Esophagus muscularis mucosa (tissue), 4 donors: Measurements from ENCODE around the gene TMEM259. TPM values are rescaled to one million over a fixed set of nuclear protein-coding genes. Genes with fewer than 3 reads are reported as not detected.

Experiments used
- DNase-seq: peaks from one replicate; pipeline ENCODE4 v3.0.0-alpha.2; 2017; ENCODE audit errors: extremely low spot score
- H3K27ac ChIP-seq, 4 donors: fragments of 200-600 bp; sonication (generic); replicated peaks in 1 of 4; 1 replicate in 3 of 4; 2 replicates in 1 of 4; pipeline ENCODE4 v1.5.1; 2016 to 2019; ENCODE audit warnings: mild to moderate bottlenecking in 1 of 4
- H3K27me3 ChIP-seq, 4 donors: fragments of 200-600 bp; sonication (generic); one replicate each; pipeline versions ENCODE4 v1.5.1 to v1.6.0; 2016 to 2019
- H3K36me3 ChIP-seq, 4 donors: fragments of 200-600 bp; sonication (generic); one replicate each; pipeline ENCODE4 v1.5.1; 2016 to 2019
- H3K4me1 ChIP-seq, 4 donors: fragments of 200-600 bp; sonication (generic); one replicate each; pipeline ENCODE4 v1.5.1; 2016 to 2019
- H3K4me3 ChIP-seq, 4 donors: fragments of 200-600 bp; sonication (generic); 1 replicate in 2 of 4; 2 replicates in 2 of 4; pipeline ENCODE4 v1.5.1; 2016 to 2019; ENCODE audit warnings: mild to moderate bottlenecking in 4 of 4, moderate library complexity in 1 of 4
- H3K9me3 ChIP-seq, 4 donors: fragments of 200-600 bp; sonication (generic); 1 replicate in 3 of 4; 2 replicates in 1 of 4; pipeline ENCODE4 v1.5.1; 2016 to 2019
- CTCF ChIP-seq, 3 experiments: fragments of 200-600 bp in 2 of 3; fragments of 450-650 bp in 1 of 3; sonication (generic) in 2 of 3; IDR thresholded peaks; one replicate each; pipeline ENCODE4 v1.5.1; 2017 to 2019; ENCODE audit warnings: antibody characterized with exemption in 3 of 3, mild to moderate bottlenecking in 2 of 3, moderate library complexity in 1 of 3
- EP300 ChIP-seq: sonication (generic); formaldehyde crosslinking; IDR thresholded peaks from one replicate; pipeline ENCODE4 v1.6.1; 2017; ENCODE audit warnings: antibody characterized with exemption
- POLR2A ChIP-seq: fragments of 450-650 bp; IDR thresholded peaks from one replicate; pipeline ENCODE4 v1.6.1; 2017; ENCODE audit warnings: antibody characterized with exemption, moderate library complexity, mild to moderate bottlenecking, low read depth
- POLR2AphosphoS5 ChIP-seq, 2 donors: sonication (generic); formaldehyde crosslinking; IDR thresholded peaks; one replicate each; pipeline ENCODE4 v1.6.1; 2017; ENCODE audit warnings: antibody characterized with exemption in 2 of 2
- WGBS: methylation state at CpG from one replicate; pipeline ENCODE4 v1.1.5; 2018; 5-methylcytosine and 5-hydroxymethylcytosine counted together
- intact Hi-C: fragments of 100-400 bp; cut with DNase I; formaldehyde crosslinking; loops from one replicate; pipeline ENCODE4 v1.15.1; 2023
- total RNA-seq, 4 donors: library from RNA; depleted of rRNA; stranded (reverse); fragments of >200 nt; gene quantifications; one replicate each; pipeline versions ENCODE4 v1.1.0 to v1.2.1, GENCODE V29; 2016

The TMEM259 gene
- total RNA-seq, 4 donors from 2014 or later = 129 to 187 (median 160) TPM

GRCh38 chr19:1061987-1062386, 41.1 kb upstream of the TMEM259 start:
- no peak overlapping the region for H3K4me3 ChIP-seq
- H3K4me1 ChIP-seq = peaks cover 13 to 33% (median 26%) of the 10 kb centered on the region in 4 donors
- TF ChIP-seq POLR2A (no peak), EP300 (no peak), POLR2AphosphoS5 (IDR thresholded peaks at IDR 0.05) (no peak), CTCF (IDR thresholded peaks at IDR 0.05) (no peak)
- peaks cover 3 to 29% (median 26%) of the 10 kb centered on the region in 4 donors for H3K9me3 ChIP-seq
- intact Hi-C loops = no loop called here
- H3K27ac ChIP-seq = no peak overlapping the region
- peaks cover 0 to 13% (median 2%) of the 10 kb centered on the region in 4 donors for H3K36me3 ChIP-seq
- no peak for DNase-seq
- WGBS = 92% methylated on average over 6 of the region's 20 CpGs
- peaks cover 3 to 29% (median 15%) of the 10 kb centered on the region in 4 donors for H3K27me3 ChIP-seq

- intact Hi-C loops = no loop called here
- H3K36me3 ChIP-seq = peaks cover 0 to 26% (median 5%) of the 10 kb centered on the region in 4 donors
- H3K27ac ChIP-seq = no peak overlapping the region
- peaks cover 8 to 20% (median 15%) of the 10 kb centered on the region in 4 donors for H3K4me1 ChIP-seq
- TF ChIP-seq POLR2AphosphoS5 (IDR thresholded peaks at IDR 0.05) (no peak), POLR2A (no peak), EP300 (no peak), CTCF (IDR thresholded peaks at IDR 0.05) (no peak)
- peaks cover 4 to 42% (median 38%) of the 10 kb centered on the region in 4 donors for H3K9me3 ChIP-seq
- no peak for DNase-seq
- WGBS = 90% methylated on average over 5 of the region's 5 CpGs
- no peak overlapping the region for H3K4me3 ChIP-seq
- peaks cover 0 to 16% (median 4%) of the 10 kb centered on the region in 4 donors for H3K27me3 ChIP-seq
These were observed 39.8 kb upstream of the TMEM259 start for GRCh38 chr19:1060689-1061088.

GRCh38 chr19:1058112-1058511, 37.2 kb upstream of the TMEM259 start:
- no peak for DNase-seq
- no peak overlapping the region for H3K27ac ChIP-seq
- no peak overlapping the region for H3K4me3 ChIP-seq
- H3K27me3 ChIP-seq = no peaks in the 10 kb centered on the region
- H3K9me3 ChIP-seq = peaks cover 4 to 44% (median 40%) of the 10 kb centered on the region in 4 donors
- 94% methylated on average over 4 of the region's 5 CpGs for WGBS
- intact Hi-C loops = no loop called here
- TF ChIP-seq POLR2A (no peak), POLR2AphosphoS5 (IDR thresholded peaks at IDR 0.05) (no peak), EP300 (no peak), CTCF (IDR thresholded peaks at IDR 0.05) (no peak)
- no peaks in the 10 kb centered on the region for H3K4me1 ChIP-seq
- peaks cover 0 to 33% (median 6%) of the 10 kb centered on the region in 4 donors for H3K36me3 ChIP-seq

- WGBS = 51% methylated on average over 2 of the region's 3 CpGs
- Histone ChIP-seq H3K36me3 (peaks cover 0 to 33% (median 6%) of the 10 kb centered on the region in 4 donors), H3K9me3 (peaks cover 4 to 44% (median 40%) of the 10 kb centered on the region in 4 donors), H3K4me3 (no peak overlapping the region), H3K4me1 (no peaks in the 10 kb centered on the region), H3K27me3 (no peaks in the 10 kb centered on the region), H3K27ac (no peak overlapping the region)
- TF ChIP-seq POLR2AphosphoS5 (IDR thresholded peaks at IDR 0.05) (no peak), POLR2A (no peak), EP300 (no peak), CTCF (IDR thresholded peaks at IDR 0.05) (no peak)
- intact Hi-C loops = no loop called here
- DNase-seq = no peak
These were observed 36.4 kb upstream of the TMEM259 start for GRCh38 chr19:1057176-1057855.
